Keratinocyte (primary cell): ENCODE measurements around the gene PRAME. TPM values are rescaled to one million over a fixed set of nuclear protein-coding genes. Genes with fewer than 3 reads are reported as not detected.
"Not testable (repeated sequence)": the region's sequence is repeated elsewhere in the genome, so short reads cannot be mapped to it uniquely, and the experiment has no call there.

Source experiments
- DNase-seq: peaks from one replicate; pipeline ENCODE4 v3.0.0-alpha.2; 2011; ENCODE audit warnings: low read depth, missing footprints, low spot score
- FAIRE-seq: peaks from 2 replicates; lab custom pipeline; 2011; peaks lifted over from hg19 to GRCh38; lab: Jason Lieb, UNC
- H2AFZ ChIP-seq: 2 replicates; pipeline ENCODE4 v1.6.0; 2012; ENCODE audit warnings: low read length, control low read depth, inconsistent platforms; ENCODE audit not compliant: control insufficient read depth
- H3K27ac ChIP-seq: 2 replicates; pipeline ENCODE4 v1.5.1; 2011; ENCODE audit warnings: low read length; ENCODE audit not compliant: control insufficient read depth, insufficient read depth
- H3K27me3 ChIP-seq: 3 replicates; pipeline ENCODE4 v1.6.0; 2011; ENCODE audit warnings: low read length; ENCODE audit not compliant: control insufficient read depth, insufficient read depth; ENCODE audit errors: extremely low read depth
- H3K36me3 ChIP-seq, 2 experiments: 2 replicates in 1 of 2; 3 replicates in 1 of 2; pipeline ENCODE4 v1.5.1; 2011; ENCODE audit warnings: low read length in 2 of 2, mild to moderate bottlenecking in 1 of 2; ENCODE audit not compliant: control insufficient read depth in 2 of 2, insufficient read depth in 2 of 2; ENCODE audit errors: extremely low read depth in 1 of 2
- H3K4me1 ChIP-seq: 3 replicates; pipeline ENCODE4 v1.5.1; 2011; ENCODE audit warnings: low read length; ENCODE audit not compliant: control insufficient read depth, insufficient read depth; ENCODE audit errors: extremely low read depth
- H3K4me2 ChIP-seq: 3 replicates; pipeline ENCODE4 v1.6.0; 2011; ENCODE audit warnings: low read depth, low read length; ENCODE audit not compliant: control insufficient read depth, insufficient read depth; ENCODE audit errors: extremely low read depth
- H3K4me3 ChIP-seq, 3 experiments: fragments of 200-600 bp in 1 of 3; sonication (generic) in 1 of 3; 2 replicates in 2 of 3; 3 replicates in 1 of 3; pipeline ENCODE4 v1.5.1; 2011 to 2016; ENCODE audit warnings: low read length in 3 of 3, mild to moderate bottlenecking in 3 of 3, control low read depth in 2 of 3, inconsistent platforms in 1 of 3, low read depth in 1 of 3, mixed read lengths in 1 of 3, mixed run types in 1 of 3, moderate library complexity in 1 of 3; ENCODE audit not compliant: control insufficient read depth in 2 of 3, insufficient read depth in 2 of 3; ENCODE audit errors: extremely low read depth in 1 of 3
- H3K79me2 ChIP-seq: 2 replicates; pipeline ENCODE4 v1.6.0; 2012; ENCODE audit warnings: low read length; ENCODE audit not compliant: control insufficient read depth, insufficient read depth
- H3K9ac ChIP-seq: 3 replicates; pipeline ENCODE4 v1.6.0; 2011; ENCODE audit warnings: low read length; ENCODE audit not compliant: control insufficient read depth, insufficient read depth; ENCODE audit errors: extremely low read depth
- H3K9me1 ChIP-seq: 3 replicates; pipeline ENCODE4 v1.6.0; 2011; ENCODE audit warnings: low read length; ENCODE audit not compliant: control insufficient read depth, insufficient read depth; ENCODE audit errors: extremely low read depth
- H3K9me3 ChIP-seq: 2 replicates; pipeline ENCODE4 v1.5.1; 2012; ENCODE audit warnings: low read depth, low read length; ENCODE audit not compliant: control insufficient read depth
- H4K20me1 ChIP-seq: 3 replicates; pipeline ENCODE4 v1.6.0; 2011; ENCODE audit warnings: low read length; ENCODE audit not compliant: control insufficient read depth, insufficient read depth; ENCODE audit errors: extremely low read depth
- CTCF ChIP-seq, 3 experiments: IDR thresholded peaks in 1 of 3; conservative IDR thresholded peaks in 1 of 3; optimal IDR thresholded peaks in 1 of 3; 2 replicates in 2 of 3; 3 replicates in 1 of 3; pipeline versions ENCODE3 to v1.5.1; 2011; ENCODE audit warnings: low read length in 3 of 3, mild to moderate bottlenecking in 3 of 3, moderate library complexity in 2 of 3, control low read depth in 1 of 3, inconsistent platforms in 1 of 3; ENCODE audit not compliant: insufficient read depth in 2 of 3; ENCODE audit errors: extremely low read depth in 1 of 3
- EZH2 ChIP-seq: IDR thresholded peaks from one replicate; pipeline ENCODE4 v1.6.1; 2012; ENCODE audit warnings: inconsistent platforms, mild to moderate bottlenecking, low read length, moderate library complexity
- dilution Hi-C: fragments of 300-500 bp; cut with MboI; formaldehyde crosslinking; loops from one replicate; pipeline ENCODE4 v1.7.0; 2020; ENCODE audit warnings: low sequenced_read_pairs; ENCODE audit not compliant: extremely low pct_ligation_motif_present
- polyA plus RNA-seq, 5 experiments: library from polyadenylated mRNA; depleted of rRNA in 3 of 5; stranded (reverse) in 3 of 5; stranded (forward) in 1 of 5; unstranded in 1 of 5; fragments of >200 nt; gene quantifications; 1 replicate in 1 of 5; 2 replicates in 3 of 5; 3 replicates in 1 of 5; pipeline versions ENCODE4 v1.2.1 to v1.2.3, GENCODE V29; 2011 to 2012; ENCODE audit warnings: missing spikeins in 2 of 5, low read depth in 1 of 5, low replicate concordance in 1 of 5

PRAME gene
- polyA plus RNA-seq, 1 donor (not counting 4 experiments of a cell fraction or from before 2014, with no cell fraction given): 0.05 TPM

GRCh38 chr22:22519591-22519990 is 39.5 kb downstream of the PRAME start:
- DNase-seq (no peak), FAIRE-seq (no peak)
- H3K9me1 ChIP-seq: no peaks in the 10 kb centered on the region
- H3K27me3 ChIP-seq: peaks cover 3% of the 10 kb centered on the region
- H3K4me1 ChIP-seq: no peaks in the 10 kb centered on the region
- no peak overlapping the region for H3K27ac ChIP-seq
- no peak overlapping the region for H3K4me2 ChIP-seq
- no peak for TF ChIP-seq CTCF (optimal IDR thresholded peaks at IDR 0.05 in 1 of 3, IDR thresholded peaks at IDR 0.05 in 1 of 3, conservative IDR thresholded peaks at IDR 0.05 in 1 of 3; ENCODE audit: extremely low read depth in 1 of 3, insufficient read depth in 2 of 3, low read length in 3 of 3)
- dilution Hi-C loops: no loop called here
- no peaks in the 10 kb centered on the region for H3K79me2 ChIP-seq
- H3K4me3 ChIP-seq: no peak overlapping the region
- H3K36me3 ChIP-seq: no peaks in the 10 kb centered on the region
- H3K9ac ChIP-seq: no peak overlapping the region
- no peaks in the 10 kb centered on the region for H4K20me1 ChIP-seq
- no peak overlapping the region for H2AFZ ChIP-seq
- H3K9me3 ChIP-seq: no peaks in the 10 kb centered on the region

GRCh38 chr22:22516992-22517391 is 42.1 kb downstream of the PRAME start:
- Histone ChIP-seq H3K27me3 (peaks cover 3% of the 10 kb centered on the region), H4K20me1 (no peaks in the 10 kb centered on the region), H3K9ac (no peak overlapping the region), H3K4me3 (no peak overlapping the region), H3K79me2 (no peaks in the 10 kb centered on the region), H3K4me1 (no peaks in the 10 kb centered on the region), H2AFZ (no peak overlapping the region), H3K9me1 (no peaks in the 10 kb centered on the region), H3K36me3 (no peaks in the 10 kb centered on the region), H3K4me2 (no peak overlapping the region), H3K9me3 (no peaks in the 10 kb centered on the region), H3K27ac (no peak overlapping the region)
- dilution Hi-C loops: no loop called here
- FAIRE-seq (no peak), DNase-seq (no peak)
- TF ChIP-seq EZH2: no peak

GRCh38 chr22:22515890-22516289 is 43.2 kb downstream of the PRAME start:
- H3K79me2 ChIP-seq: no peaks in the 10 kb centered on the region
- H2AFZ ChIP-seq: no peak overlapping the region
- dilution Hi-C loops: no loop called here
- H4K20me1 ChIP-seq: no peaks in the 10 kb centered on the region
- peaks cover 3% of the 10 kb centered on the region for H3K27me3 ChIP-seq
- no peaks in the 10 kb centered on the region for H3K9me3 ChIP-seq
- no peak overlapping the region for H3K27ac ChIP-seq
- no peaks in the 10 kb centered on the region for H3K36me3 ChIP-seq
- TF ChIP-seq CTCF (optimal IDR thresholded peaks at IDR 0.05 in 1 of 3, IDR thresholded peaks at IDR 0.05 in 1 of 3, conservative IDR thresholded peaks at IDR 0.05 in 1 of 3; ENCODE audit: extremely low read depth in 1 of 3, insufficient read depth in 2 of 3, low read length in 3 of 3) (no peak), EZH2 (no peak)
- no peak overlapping the region for H3K4me3 ChIP-seq
- FAIRE-seq: no peak
- no peak overlapping the region for H3K9ac ChIP-seq
- no peak for DNase-seq
- H3K9me1 ChIP-seq: no peaks in the 10 kb centered on the region
- no peak overlapping the region for H3K4me2 ChIP-seq
- H3K4me1 ChIP-seq: no peaks in the 10 kb centered on the region

- H3K9ac ChIP-seq, H3K79me2 ChIP-seq, FAIRE-seq, H3K9me1 ChIP-seq, H3K27ac ChIP-seq, dilution Hi-C loops, H3K4me2 ChIP-seq, H3K9me3 ChIP-seq, H3K36me3 ChIP-seq, DNase-seq, H2AFZ ChIP-seq, H3K4me3 ChIP-seq, H3K4me1 ChIP-seq, H4K20me1 ChIP-seq, H3K27me3 ChIP-seq: not testable (repeated sequence)
Observed at GRCh38 chr22:22514431-22514830, 44.6 kb downstream of the PRAME start.
